ENCODE data around the gene MYO16. TPM values are rescaled to one million over a fixed set of nuclear protein-coding genes. Genes with fewer than 3 reads are reported as not detected.

Gene MYO16
- total and polyA plus RNA-seq, 2 experiments from 2014 or later, result 0.13 to 0.23 TPM

GRCh38 chr13:108962654-108963053 is 333.2 kb downstream of the MYO16 start:
- no peaks in the 10 kb centered on the region for H4K20me1 ChIP-seq (ENCODE audit: insufficient read depth, poor library complexity, severe bottlenecking)
- TF ChIP-seq EZH2phosphoT487 (IDR thresholded peaks at IDR 0.05; ENCODE audit: low read depth, severe bottlenecking, unreplicated experiment) (no peak), CTCF (IDR thresholded peaks at IDR 0.05; ENCODE audit: poor library complexity) (no peak), EZH2 (IDR thresholded peaks at IDR 0.05; ENCODE audit: borderline replicate concordance) (no peak)
- H3K79me2 ChIP-seq, result no peaks in the 10 kb centered on the region
- no peaks in the 10 kb centered on the region for H3K36me3 ChIP-seq (replicated peaks; ENCODE audit: insufficient read depth, low read depth)
- H3K4me3 ChIP-seq, result no peak overlapping the region
- H3K4me1 ChIP-seq (ENCODE audit: insufficient read depth), result no peaks in the 10 kb centered on the region
- DNase-seq (ENCODE audit: low spot score), result no peak
- no peaks in the 10 kb centered on the region for H3K9me3 ChIP-seq (ENCODE audit: low read depth)
- no peak overlapping the region for H2AFZ ChIP-seq
- no peak overlapping the region for H3K4me2 ChIP-seq
- no peaks in the 10 kb centered on the region for H3K9me2 ChIP-seq (replicated peaks; ENCODE audit: insufficient read depth)
- H3K27ac ChIP-seq, result no peak overlapping the region
- no peaks in the 10 kb centered on the region for H3K27me3 ChIP-seq

- no peaks in the 10 kb centered on the region for H3K36me3 ChIP-seq (replicated peaks; ENCODE audit: insufficient read depth, low read depth)
- DNase-seq (ENCODE audit: low spot score), result no peak
- no peaks in the 10 kb centered on the region for H3K9me3 ChIP-seq (ENCODE audit: low read depth)
- H3K4me2 ChIP-seq, result no peak overlapping the region
- H3K27me3 ChIP-seq, result no peaks in the 10 kb centered on the region
- no peaks in the 10 kb centered on the region for H3K4me1 ChIP-seq (ENCODE audit: insufficient read depth)
- H3K9me2 ChIP-seq (replicated peaks; ENCODE audit: insufficient read depth), result no peaks in the 10 kb centered on the region
- no peak overlapping the region for H3K4me3 ChIP-seq
- no peaks in the 10 kb centered on the region for H3K79me2 ChIP-seq
- no peak overlapping the region for H2AFZ ChIP-seq
- TF ChIP-seq EZH2phosphoT487 (IDR thresholded peaks at IDR 0.05; ENCODE audit: low read depth, severe bottlenecking, unreplicated experiment) (no peak), EZH2 (IDR thresholded peaks at IDR 0.05; ENCODE audit: borderline replicate concordance) (no peak)
- H4K20me1 ChIP-seq (ENCODE audit: insufficient read depth, poor library complexity, severe bottlenecking), result no peaks in the 10 kb centered on the region
- H3K27ac ChIP-seq, result no peak overlapping the region
- WGBS (ENCODE audit: low lambda C conversion rate, missing lambda C conversion rate), result 86% methylated on average over 3 of the region's 3 CpGs
These were observed 333.9 kb downstream of the MYO16 start for GRCh38 chr13:108963276-108963810.

GRCh38 chr13:108963846-108964600 is 334.6 kb downstream of the MYO16 start:
- H3K27ac ChIP-seq, result no peak overlapping the region
- no peak overlapping the region for H3K4me2 ChIP-seq
- H2AFZ ChIP-seq, result no peak overlapping the region
- H3K27me3 ChIP-seq, result no peaks in the 10 kb centered on the region
- no peaks in the 10 kb centered on the region for H3K79me2 ChIP-seq
- DNase-seq (ENCODE audit: low spot score), result no peak
- H3K9me3 ChIP-seq (ENCODE audit: low read depth), result no peaks in the 10 kb centered on the region
- no peaks in the 10 kb centered on the region for H3K4me1 ChIP-seq (ENCODE audit: insufficient read depth)
- no peaks in the 10 kb centered on the region for H3K36me3 ChIP-seq (replicated peaks; ENCODE audit: insufficient read depth, low read depth)
- no peaks in the 10 kb centered on the region for H4K20me1 ChIP-seq (ENCODE audit: insufficient read depth, poor library complexity, severe bottlenecking)
- no peak for TF ChIP-seq EZH2 (IDR thresholded peaks at IDR 0.05; ENCODE audit: borderline replicate concordance)
- TF ChIP-seq CTCF (IDR thresholded peaks at IDR 0.05; ENCODE audit: poor library complexity), result no peak
- no peak for TF ChIP-seq EZH2phosphoT487 (IDR thresholded peaks at IDR 0.05; ENCODE audit: low read depth, severe bottlenecking, unreplicated experiment)
- H3K4me3 ChIP-seq, result no peak overlapping the region
- no peaks in the 10 kb centered on the region for H3K9me2 ChIP-seq (replicated peaks; ENCODE audit: insufficient read depth)
- 83% methylated on average over 10 of the region's 10 CpGs for WGBS (ENCODE audit: low lambda C conversion rate, missing lambda C conversion rate)

- H3K9me3 ChIP-seq (ENCODE audit: low read depth), result no peaks in the 10 kb centered on the region
- H3K36me3 ChIP-seq (replicated peaks; ENCODE audit: insufficient read depth, low read depth), result no peaks in the 10 kb centered on the region
- H3K4me3 ChIP-seq, result no peak overlapping the region
- no peaks in the 10 kb centered on the region for H3K79me2 ChIP-seq
- H2AFZ ChIP-seq, result no peak overlapping the region
- no peaks in the 10 kb centered on the region for H4K20me1 ChIP-seq (ENCODE audit: insufficient read depth, poor library complexity, severe bottlenecking)
- H3K4me2 ChIP-seq, result no peak overlapping the region
- H3K27ac ChIP-seq, result no peak overlapping the region
- H3K27me3 ChIP-seq, result no peaks in the 10 kb centered on the region
- TF ChIP-seq EZH2phosphoT487 (IDR thresholded peaks at IDR 0.05; ENCODE audit: low read depth, severe bottlenecking, unreplicated experiment), result no peak
- H3K4me1 ChIP-seq (ENCODE audit: insufficient read depth), result no peaks in the 10 kb centered on the region
- WGBS (ENCODE audit: low lambda C conversion rate, missing lambda C conversion rate), result 91% methylated on average over 7 of the region's 7 CpGs
- H3K9me2 ChIP-seq (replicated peaks; ENCODE audit: insufficient read depth), result no peaks in the 10 kb centered on the region
- no peak for DNase-seq (ENCODE audit: low spot score)
These were observed 335.2 kb downstream of the MYO16 start for GRCh38 chr13:108964606-108965005.

Measured in hepatocyte (in vitro differentiated cells).